GM12892 (cell line): Measurements from ENCODE around the gene TXNDC5.

ENCODE experiments used
- DNase-seq: peaks from one replicate; pipeline ENCODE4 v3.0.0; 2011; ENCODE audit not compliant: insufficient read length
- FAIRE-seq: peaks from 2 replicates; lab custom pipeline; 2011; peaks lifted over from hg19 to GRCh38; lab: Jason Lieb, UNC
- POLR2A ChIP-seq: IDR thresholded peaks from 2 replicates; pipeline ENCODE4 v1.6.1; 2011; ENCODE audit warnings: low read depth, low read length, control low read depth
- POLR2AphosphoS5 ChIP-seq: IDR thresholded peaks from 2 replicates; pipeline ENCODE4 v1.6.1; 2011; ENCODE audit warnings: low read depth, low read length, control low read depth
- TAF1 ChIP-seq: IDR thresholded peaks from 2 replicates; pipeline ENCODE4 v1.6.1; 2011; ENCODE audit warnings: low read depth, mild to moderate bottlenecking, control low read depth, low read length, borderline replicate concordance

TXNDC5 gene

DNA sequence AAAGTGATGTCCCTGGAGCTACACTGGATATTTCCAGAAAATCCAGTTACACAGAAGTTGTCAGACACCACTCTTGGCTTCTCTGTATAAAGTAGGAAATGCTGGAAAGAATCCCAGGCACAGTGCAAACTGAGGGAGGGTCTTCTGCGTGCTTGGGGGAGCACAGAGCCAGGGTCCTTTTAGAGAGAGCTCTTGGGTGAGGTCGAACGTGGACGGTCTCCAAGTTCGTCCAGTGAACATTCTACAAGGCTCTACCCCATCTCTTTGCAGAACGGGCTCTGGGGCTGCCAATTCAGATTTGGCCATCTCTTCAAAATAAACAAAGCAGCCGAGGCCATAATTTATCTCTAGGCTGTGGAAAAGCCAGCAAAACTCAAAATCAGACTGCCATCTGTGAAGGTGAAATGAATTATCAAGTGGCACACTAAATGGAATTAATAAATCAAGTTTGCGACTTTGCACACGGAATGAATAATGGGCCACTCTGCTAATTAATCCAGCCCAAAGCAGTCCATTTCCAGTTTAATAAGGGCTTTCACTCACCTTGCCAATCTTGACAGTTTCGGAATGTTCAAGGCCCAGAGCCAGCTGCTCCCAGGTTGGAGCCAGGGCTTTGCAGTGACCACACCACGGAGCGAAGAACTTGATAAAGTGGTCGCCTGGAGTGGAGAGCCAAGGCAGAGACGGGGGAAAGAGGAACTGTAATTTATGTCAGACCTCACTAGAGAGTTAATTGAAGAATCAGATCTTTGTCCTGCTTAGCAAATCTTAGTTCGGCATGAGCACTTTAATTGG is 19.3 kb downstream of the TXNDC5 start:
- DNase-seq (no peak), FAIRE-seq (no peak)
- no peak for TF ChIP-seq TAF1
- no peak for TF ChIP-seq POLR2A
- TF ChIP-seq POLR2AphosphoS5 = no peak

DNA sequence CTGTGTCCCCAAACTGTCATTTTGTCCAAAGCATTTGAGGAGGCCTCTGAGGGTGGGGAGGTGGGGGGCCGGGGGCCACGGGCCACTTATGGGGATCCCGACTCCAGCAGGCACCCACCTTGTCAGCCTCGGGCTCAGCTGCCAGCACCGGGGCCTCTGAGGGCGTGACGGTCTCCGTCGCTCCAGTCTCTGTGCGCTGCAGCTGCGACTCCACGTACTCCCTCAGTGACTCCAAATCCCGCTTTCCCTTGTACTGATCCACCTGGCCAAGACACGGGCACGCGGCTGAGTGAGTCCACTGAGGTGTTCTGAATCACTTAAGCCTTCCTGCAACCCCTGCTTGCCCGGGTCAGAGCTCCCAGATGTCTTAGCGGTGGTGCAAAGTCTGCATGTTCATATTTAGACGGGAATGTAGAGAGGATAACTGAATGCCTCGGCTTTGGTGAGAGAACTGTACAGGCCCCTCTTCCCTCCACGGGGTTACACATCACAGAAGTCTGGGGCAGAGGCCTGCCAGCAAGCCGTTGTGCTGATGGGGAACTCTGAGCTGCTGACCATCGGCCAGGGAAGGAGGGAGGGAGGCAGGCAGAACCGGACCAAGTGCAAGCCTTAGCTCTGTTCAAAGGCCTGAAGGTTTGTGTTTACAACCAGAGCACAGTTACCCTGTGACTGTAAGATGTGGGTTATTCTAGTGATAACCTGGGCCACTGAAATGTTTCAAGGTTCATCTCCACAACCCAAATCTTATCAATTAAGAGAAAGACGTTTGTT is 21.8 kb downstream of the TXNDC5 start:
- no peak for FAIRE-seq
- DNase-seq = no peak
- no peak; the same call in 1 of the 2 replicates for TF ChIP-seq POLR2A
- TF ChIP-seq POLR2AphosphoS5 = peak; percentile 15; the same call in 1 of the 2 replicates

DNA sequence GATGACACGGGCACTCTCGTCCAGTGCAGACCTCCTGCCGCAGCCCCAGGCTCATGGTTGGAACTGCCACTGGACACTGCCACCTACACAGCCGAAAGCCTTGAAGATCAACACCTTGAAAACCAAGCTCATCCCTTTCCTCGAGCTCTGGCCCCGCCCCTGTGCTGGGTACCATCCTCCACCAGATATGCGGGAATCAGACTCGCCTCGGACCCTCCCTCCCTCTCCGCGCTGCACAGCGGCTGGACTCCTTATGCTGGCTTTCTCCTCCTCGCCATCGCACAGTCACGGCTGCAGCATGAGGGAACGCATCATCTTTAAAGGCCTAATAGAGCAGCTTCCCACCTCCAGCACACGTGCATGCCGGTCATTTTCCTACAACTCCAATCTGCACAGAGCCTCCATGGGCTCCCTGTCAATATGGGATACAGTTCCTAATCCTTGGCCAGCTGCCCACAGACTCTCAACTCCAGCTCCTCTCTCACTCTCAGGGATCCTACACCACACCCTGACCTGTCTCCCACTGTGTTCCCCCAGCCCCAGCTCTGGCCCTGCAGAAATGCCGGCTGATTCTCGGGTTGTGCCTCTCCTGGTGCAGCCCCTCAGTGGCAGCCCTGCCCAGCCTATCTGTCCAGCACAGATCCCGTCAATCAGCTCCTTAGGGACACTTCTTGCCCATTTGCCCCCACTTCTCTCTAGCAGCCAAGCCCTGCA is 23.2 kb downstream of the TXNDC5 start:
- no peak for FAIRE-seq
- TF ChIP-seq POLR2AphosphoS5 (peak; percentile 47; the same call in 1 of the 2 replicates), TAF1 (no peak), POLR2A (no peak)
- DNase-seq = no peak

DNA sequence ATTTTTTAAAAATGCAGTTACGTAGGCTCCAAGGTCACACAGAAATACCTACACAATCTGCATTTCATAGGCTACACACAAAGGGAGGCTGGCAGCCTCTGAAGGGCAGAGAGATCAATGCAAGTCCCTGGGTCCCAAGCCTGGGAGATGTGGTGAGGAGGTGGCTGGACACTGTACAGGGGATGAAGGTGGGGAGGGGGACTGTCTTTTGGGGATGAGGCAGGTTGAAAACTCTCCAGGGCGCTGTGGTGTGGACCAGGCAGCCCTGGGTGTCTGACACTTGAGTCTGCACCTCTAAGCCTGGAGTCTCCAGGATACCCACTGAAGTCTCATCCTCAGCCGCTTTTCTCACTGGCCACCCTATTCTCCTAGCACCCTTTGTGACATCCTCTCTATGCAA is 24.5 kb downstream of the TXNDC5 start:
- no peak for DNase-seq
- no peak for FAIRE-seq
- TF ChIP-seq TAF1 (no peak), POLR2A (no peak), POLR2AphosphoS5 (no peak)

DNA sequence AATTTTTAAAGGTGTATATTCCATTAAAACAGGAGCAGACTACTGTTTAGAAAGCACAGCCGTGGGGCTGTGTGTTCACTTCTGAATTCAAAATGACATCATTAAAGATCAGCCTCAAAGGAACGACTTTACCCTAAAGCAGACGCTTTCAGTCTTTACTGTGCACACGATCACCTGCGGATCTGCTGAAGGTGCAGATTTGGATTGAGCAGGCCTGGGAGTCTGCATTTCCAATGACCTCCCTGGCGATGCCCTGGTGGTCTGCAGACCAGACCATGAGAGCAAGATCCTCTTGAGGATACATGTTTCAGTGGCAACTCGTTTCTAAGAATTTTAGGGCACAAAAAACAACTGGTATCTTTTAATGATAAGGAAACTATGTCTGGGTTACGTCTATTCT is 27.2 kb downstream of the TXNDC5 start:
- TF ChIP-seq POLR2AphosphoS5 = no peak
- TF ChIP-seq TAF1 = no peak
- DNase-seq (no peak), FAIRE-seq (no peak)

DNA sequence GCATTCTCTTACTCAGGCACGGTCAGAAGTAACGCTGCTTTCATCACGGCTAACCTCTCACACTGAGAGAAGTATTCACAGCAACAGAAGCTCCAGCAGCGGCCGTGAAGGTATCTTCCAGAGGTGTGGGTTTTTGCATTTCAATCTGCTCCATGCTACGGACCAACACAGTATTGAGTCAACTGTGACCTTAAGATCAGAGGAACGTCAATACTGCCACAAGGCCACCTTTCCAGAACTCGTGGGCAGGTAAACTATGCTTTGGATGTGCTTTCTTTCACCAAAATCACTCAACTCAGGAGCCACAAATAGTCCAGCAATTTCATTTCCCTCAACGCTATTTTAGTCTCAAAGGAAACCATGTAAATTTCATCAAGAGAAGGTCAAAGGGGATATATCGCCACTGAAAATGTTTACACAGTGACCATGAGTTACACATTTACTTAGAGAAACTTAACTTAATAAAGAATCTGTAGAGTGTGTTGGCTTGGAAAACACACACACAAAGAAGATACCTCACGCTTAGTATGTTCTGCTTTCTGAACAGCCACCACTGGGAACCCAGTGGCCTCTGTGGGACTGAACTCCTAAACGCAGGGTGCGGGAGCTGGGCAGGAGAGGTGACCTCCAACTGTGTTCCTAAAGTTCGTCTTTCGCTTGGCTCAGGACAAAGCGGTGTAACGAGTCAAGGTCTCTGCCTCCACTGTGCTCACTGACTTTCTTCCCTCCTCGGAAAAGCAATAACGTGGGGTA is 27.9 kb downstream of the TXNDC5 start:
- no peak for TF ChIP-seq POLR2AphosphoS5
- TF ChIP-seq TAF1 = no peak
- TF ChIP-seq POLR2A = no peak
- FAIRE-seq (no peak), DNase-seq (no peak)

DNA sequence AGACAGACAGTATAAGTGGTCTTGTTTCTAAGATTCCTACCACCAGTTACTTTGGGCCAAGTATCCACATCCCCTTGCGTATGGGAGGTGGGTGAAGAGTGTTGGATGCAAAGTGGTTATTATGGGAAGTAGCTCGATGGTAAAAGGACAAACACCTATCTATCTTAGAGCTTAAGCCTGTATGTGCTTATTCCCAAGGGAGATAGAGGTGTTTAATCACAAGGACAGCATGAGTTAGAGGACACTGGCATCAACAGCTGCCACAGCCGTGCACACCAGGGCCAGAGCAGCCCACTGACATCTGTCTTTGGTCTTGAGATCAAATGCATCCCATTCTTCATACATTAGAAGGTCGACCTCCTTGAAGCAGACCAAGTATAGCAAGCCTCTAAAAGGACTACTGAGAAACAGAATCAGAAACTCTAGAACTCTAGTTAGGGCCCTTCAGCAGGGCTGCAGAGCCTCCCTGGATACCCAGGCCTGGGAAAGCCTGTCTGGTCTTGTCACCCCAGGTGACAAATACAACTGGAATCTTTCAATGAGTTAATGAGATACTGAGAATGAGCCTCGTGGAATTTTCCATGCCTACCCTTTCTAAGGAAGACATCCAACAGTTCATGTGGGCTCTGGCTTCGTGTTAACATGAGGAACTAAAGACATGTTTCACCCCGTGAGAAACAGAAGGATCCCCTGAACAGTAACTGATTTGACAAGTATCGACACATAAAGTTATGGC is 28.7 kb downstream of the TXNDC5 start:
- no peak for DNase-seq
- no peak for TF ChIP-seq POLR2AphosphoS5
- no peak; the same call in 1 of the 2 replicates for TF ChIP-seq POLR2A
- no peak for TF ChIP-seq TAF1
- no peak for FAIRE-seq

DNA sequence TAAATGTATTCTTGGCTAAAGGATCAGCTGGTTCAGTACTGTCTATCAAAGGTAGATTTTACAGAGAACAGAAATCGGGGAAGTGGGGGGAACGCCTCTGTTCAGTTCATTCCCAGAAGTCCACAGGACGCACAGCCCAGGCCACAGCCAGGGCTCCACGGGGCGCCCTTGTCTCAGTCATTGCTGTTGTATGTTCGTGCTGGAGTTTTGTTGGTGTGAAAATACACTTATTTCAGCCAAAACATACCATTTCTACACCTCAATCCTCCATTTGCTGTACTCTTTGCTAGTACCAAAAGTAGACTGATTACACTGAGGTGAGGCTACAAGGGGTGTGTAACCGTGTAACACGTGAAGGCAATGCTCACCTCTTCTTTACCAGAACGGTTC is 29.9 kb downstream of the TXNDC5 start:
- DNase-seq = no peak
- TF ChIP-seq TAF1 (no peak), POLR2AphosphoS5 (peak; percentile 72), POLR2A (peak; percentile 56)
- FAIRE-seq = no peak

DNA sequence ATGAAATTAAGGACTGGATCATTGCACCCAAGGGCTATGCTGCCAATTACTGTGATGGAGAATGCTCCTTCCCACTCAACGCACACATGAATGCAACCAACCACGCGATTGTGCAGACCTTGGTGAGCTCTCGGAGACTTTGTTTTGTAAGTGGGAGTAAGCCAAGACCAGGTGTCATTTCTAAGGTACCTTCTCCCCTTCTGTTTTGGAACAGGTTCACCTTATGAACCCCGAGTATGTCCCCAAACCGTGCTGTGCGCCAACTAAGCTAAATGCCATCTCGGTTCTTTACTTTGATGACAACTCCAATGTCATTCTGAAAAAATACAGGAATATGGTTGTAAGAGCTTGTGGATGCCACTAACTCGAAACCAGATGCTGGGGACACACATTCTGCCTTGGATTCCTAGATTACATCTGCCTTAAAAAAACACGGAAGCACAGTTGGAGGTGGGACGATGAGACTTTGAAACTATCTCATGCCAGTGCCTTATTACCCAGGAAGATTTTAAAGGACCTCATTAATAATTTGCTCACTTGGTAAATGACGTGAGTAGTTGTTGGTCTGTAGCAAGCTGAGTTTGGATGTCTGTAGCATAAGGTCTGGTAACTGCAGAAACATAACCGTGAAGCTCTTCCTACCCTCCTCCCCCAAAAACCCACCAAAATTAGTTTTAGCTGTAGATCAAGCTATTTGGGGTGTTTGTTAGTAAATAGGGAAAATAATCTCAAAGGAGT is 30.4 kb downstream of the TXNDC5 start:
- FAIRE-seq = no peak
- no peak for DNase-seq
- TF ChIP-seq POLR2A = peak; percentile 51; the same call in 1 of the 2 replicates
- no peak for TF ChIP-seq TAF1

DNA sequence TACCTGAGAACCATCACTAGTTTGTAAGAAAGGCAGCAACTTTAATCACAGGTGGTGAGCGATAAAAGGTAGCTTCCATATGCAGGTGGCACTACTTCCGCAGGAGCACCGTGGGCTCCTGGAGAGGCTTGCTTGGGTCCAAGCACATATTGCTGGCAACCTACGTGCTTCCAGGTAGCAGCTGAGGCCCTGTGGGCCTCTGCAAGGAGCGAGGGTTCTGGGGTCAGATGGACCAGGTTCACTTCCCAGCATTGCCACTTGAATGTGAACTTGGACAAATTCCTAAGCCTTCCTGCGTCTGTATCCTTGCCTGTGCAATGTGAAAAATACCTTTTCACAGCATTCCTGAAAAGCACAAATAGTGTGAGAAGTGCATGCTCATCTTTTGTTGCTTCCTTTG is 31.0 kb downstream of the TXNDC5 start:
- FAIRE-seq (no peak), DNase-seq (no peak)
- TF ChIP-seq TAF1 = no peak
- TF ChIP-seq POLR2A = peak; percentile 6; the same call in 1 of the 2 replicates
